Measurements from ENCODE around the gene FMN1. TPM values are rescaled to one million over a fixed set of nuclear protein-coding genes. Genes with fewer than 3 reads are reported as not detected.
A peak's percentile ranks its signal among the peaks of the same experiment; 100 is the strongest.

The FMN1 gene
- total RNA-seq, 1 donor from 2014 or later = 0.02 TPM

DNA sequence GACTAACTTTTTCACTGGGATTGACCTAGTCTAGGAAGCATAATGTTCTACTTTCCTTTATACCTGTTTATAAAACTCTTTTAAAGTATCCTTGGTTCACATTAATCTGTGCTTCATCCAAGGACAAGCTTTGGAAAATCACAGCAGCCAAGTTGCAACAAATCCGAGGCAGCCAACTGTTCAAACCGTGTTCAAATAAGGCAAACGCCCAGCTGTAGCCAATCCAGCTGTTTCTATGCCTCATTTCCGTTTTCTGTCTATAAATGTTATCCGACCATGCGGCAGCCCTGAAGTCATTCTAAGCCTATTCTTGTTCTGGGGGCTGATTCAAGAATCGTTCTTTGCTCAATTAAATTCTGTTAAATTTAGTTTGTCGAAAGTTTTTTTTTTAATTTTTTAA, 78.3 kb downstream of the FMN1 start:
- DNase-seq = no peak
- intact Hi-C loops (cut with micrococcal nuclease) = no loop called here
- no peaks in the 10 kb centered on the region for H3K36me3 Mint-ChIP-seq (ENCODE audit: low read depth)
- H3K4me3 Mint-ChIP-seq = no peak overlapping the region
- H3K9me3 Mint-ChIP-seq = no peaks in the 10 kb centered on the region
- no peaks in the 10 kb centered on the region for H3K4me1 Mint-ChIP-seq
- H3K27me3 Mint-ChIP-seq = peaks cover 17% of the 10 kb centered on the region
- H3K27ac Mint-ChIP-seq = no peak overlapping the region

DNA sequence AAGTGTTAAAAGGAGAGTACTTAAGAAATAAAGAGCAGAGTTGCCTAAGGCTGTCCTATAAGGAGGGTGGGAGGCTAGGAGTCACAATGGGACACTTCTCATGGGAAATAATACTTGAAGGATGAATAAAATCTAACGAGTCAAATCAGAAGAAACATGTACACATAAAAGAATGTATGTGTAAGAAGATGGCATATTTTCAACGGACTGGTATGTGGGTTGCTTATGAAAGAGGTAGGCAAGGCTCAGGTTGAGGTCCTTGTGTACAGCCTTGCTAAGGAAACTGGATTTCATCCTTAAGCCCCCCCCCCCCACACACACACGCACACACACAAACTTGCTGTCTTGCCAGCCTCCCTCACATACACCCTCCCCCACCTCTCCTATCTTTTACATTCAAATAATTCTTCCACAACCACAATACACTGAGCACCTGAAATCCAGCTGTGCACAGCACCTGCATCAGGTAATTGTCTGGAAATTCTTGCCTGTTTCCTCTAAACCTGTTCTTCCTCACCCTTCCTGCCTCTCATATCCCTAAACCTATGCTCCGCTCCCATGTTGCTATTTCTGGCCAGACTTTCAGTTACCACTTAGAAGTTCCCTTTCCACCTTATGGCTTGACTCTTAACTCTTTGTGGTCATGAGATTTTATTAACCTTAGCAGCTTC, 79.2 kb downstream of the FMN1 start:
- no peak for DNase-seq
- Mint-ChIP-seq H3K27me3 (peaks cover 17% of the 10 kb centered on the region), H3K4me3 (no peak overlapping the region), H3K27ac (no peak overlapping the region), H3K36me3 (ENCODE audit: low read depth) (no peaks in the 10 kb centered on the region), H3K4me1 (no peaks in the 10 kb centered on the region), H3K9me3 (no peaks in the 10 kb centered on the region)
- intact Hi-C loops (cut with micrococcal nuclease) = no loop called here

DNA sequence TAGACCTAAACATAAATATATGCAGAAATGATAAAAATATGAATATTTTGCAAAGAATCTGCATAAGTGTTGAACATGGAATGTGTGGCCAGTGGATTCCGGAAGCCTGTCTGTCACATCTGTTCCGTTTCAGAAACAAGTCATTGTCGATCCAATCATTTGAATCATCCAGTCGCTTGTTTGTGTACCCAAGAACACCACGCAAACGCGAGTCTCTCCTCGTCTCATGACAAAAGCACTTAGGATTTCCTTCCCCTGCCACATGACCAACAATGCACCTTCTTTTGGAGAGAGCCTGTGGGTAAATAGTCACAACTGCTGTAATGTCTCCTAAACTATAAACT, 80.2 kb downstream of the FMN1 start:
- H3K4me1 Mint-ChIP-seq = no peaks in the 10 kb centered on the region
- peaks cover 15% of the 10 kb centered on the region for H3K27me3 Mint-ChIP-seq
- H3K27ac Mint-ChIP-seq = no peak overlapping the region
- H3K36me3 Mint-ChIP-seq (ENCODE audit: low read depth) = no peaks in the 10 kb centered on the region
- no peaks in the 10 kb centered on the region for H3K9me3 Mint-ChIP-seq
- H3K4me3 Mint-ChIP-seq = no peak overlapping the region
- DNase-seq = no peak
- intact Hi-C loops (cut with micrococcal nuclease) = no loop called here

DNA sequence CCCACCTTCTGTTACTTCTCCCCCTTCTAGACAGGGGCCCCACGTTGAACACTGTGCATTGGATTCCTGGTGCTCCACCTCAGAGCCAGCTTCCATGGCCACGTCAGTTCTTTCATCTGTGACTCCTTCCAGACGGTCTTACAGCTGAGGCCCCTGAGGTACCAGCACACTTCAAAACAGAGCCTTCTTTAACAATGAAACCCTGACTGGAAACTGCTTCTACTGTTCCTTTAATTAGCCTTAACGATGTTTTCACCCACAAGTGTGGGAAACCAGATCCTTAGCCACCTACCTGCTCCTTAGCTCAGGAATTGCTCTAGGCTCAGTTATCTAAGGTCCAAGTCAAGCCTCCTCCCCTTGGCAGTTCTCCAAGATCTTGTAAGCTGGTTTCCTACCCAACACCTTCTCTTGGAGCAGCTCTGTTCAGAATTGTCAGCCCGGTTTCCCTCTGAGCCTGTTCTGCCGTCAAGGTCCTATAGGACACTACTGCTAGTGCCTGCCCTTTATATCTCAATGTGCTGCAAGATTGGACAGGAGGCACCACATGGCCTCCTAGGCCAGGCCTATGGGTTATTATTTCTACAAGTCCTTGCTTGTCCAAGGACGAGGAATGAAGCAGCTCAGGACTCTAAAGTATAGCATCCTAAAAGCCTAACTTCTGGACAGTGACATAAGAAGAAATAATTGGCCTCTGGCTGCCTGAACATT, 80.7 kb downstream of the FMN1 start:
- DNase-seq = no peak
- H3K27ac Mint-ChIP-seq = no peak overlapping the region
- intact Hi-C loops (cut with micrococcal nuclease) = no loop called here
- H3K9me3 Mint-ChIP-seq = peaks cover under 1% of the 10 kb centered on the region
- no peak overlapping the region for H3K4me3 Mint-ChIP-seq
- H3K4me1 Mint-ChIP-seq = no peaks in the 10 kb centered on the region
- H3K27me3 Mint-ChIP-seq = peaks cover 16% of the 10 kb centered on the region
- no peaks in the 10 kb centered on the region for H3K36me3 Mint-ChIP-seq (ENCODE audit: low read depth)

DNA sequence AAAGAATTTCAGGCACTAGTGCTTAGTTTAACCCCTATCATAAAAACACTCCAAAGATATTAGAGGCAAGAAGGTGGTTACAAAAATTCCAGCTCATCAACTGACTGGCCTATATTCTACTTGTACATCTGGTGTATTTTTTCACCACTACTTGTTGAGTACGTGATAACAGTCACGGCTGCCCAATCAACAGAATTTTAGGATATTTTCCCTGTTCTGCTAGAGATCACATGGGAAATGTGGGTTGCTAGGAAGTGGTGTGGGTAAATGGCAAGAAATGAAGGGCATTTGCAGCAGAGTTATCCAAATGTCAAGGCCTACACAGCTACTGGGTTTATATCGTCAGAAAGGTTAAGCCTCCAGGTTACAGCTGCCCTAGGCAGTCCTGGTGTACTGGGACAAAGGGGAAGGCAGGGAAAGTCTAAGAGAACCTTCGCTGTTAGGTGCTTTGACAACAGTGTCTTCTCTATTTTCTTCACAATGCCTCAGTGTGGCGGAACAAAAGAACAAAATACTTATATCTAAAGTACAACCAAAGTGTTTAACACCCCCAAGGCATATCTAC, 81.9 kb downstream of the FMN1 start:
- no peak for DNase-seq
- Mint-ChIP-seq H3K9me3 (peaks cover 3% of the 10 kb centered on the region), H3K36me3 (ENCODE audit: low read depth) (no peaks in the 10 kb centered on the region), H3K27me3 (peaks cover 18% of the 10 kb centered on the region), H3K4me1 (no peaks in the 10 kb centered on the region), H3K4me3 (no peak overlapping the region), H3K27ac (no peak overlapping the region)
- intact Hi-C loops (cut with micrococcal nuclease) = no loop called here

DNA sequence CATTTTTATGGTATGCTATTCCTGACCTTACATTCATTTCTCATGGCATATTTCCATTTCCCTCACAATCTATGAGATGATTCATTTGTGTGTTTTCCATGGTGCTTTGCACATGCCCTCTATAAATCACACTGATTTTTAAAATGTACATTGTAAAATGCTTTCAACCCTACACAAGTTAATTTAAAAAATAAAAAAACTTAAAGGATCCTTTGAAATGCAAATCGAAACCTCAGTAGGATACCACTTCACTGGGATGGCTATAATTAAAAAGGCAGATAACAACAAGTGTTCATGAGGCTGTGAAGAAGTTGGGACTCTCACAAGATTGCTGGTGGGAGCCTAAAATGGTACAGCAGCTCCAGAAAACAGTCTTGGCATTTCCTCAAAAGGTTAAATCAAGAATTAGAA, 83.5 kb downstream of the FMN1 start:
- Mint-ChIP-seq H3K27me3 (peaks cover 16% of the 10 kb centered on the region), H3K27ac (no peak overlapping the region), H3K36me3 (ENCODE audit: low read depth) (no peaks in the 10 kb centered on the region), H3K9me3 (peaks cover 15% of the 10 kb centered on the region), H3K4me1 (no peaks in the 10 kb centered on the region), H3K4me3 (no peak overlapping the region)
- DNase-seq = no peak
- intact Hi-C loops (cut with micrococcal nuclease) = no loop called here

DNA sequence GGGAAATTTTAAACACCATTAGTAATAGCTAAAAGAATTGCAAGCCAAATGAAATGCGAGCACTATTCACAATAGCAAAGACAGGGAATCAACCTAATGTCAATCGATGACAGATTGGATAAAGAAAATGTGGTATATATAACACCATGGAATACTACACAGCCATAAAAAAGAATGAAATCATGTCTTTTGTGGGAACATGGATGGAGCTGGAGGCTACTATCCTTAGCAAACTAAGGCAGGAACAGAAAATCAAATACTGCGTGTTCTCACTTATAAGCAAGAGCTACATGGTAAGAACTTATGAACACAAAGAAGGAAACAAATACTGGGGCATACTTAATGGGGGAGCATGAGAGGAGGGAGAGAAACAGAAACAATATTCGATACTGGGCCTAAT, 85.2 kb downstream of the FMN1 start:
- intact Hi-C loops (cut with micrococcal nuclease) = no loop called here
- no peak for DNase-seq
- H3K4me1 Mint-ChIP-seq = peaks cover 2% of the 10 kb centered on the region
- H3K27me3 Mint-ChIP-seq = peaks cover 16% of the 10 kb centered on the region
- no peak overlapping the region for H3K27ac Mint-ChIP-seq
- no peaks in the 10 kb centered on the region for H3K36me3 Mint-ChIP-seq (ENCODE audit: low read depth)
- H3K9me3 Mint-ChIP-seq = peaks cover 15% of the 10 kb centered on the region
- H3K4me3 Mint-ChIP-seq = no peak overlapping the region

DNA sequence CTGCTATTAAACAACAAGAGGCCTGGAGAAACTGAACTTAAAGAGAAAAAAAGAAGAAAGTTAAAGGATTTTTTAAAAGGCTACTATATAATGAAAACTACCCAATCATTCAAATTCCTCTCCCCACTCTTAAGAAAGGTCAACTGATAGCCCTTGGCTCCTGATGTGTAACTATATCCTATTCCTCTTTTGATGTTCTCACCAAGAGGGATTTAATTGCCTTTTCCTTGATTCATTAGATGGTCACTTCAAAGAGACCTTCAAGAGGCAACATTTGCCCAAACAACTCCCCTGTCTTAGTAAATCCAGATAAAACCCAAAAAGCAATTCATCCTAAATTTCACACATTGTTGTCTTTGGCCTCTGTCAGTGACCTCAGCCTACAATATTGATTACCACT, 86.0 kb downstream of the FMN1 start:
- intact Hi-C loops (cut with micrococcal nuclease) = no loop called here
- Mint-ChIP-seq H3K36me3 (ENCODE audit: low read depth) (no peaks in the 10 kb centered on the region), H3K27ac (no peak overlapping the region), H3K9me3 (peaks cover 15% of the 10 kb centered on the region), H3K27me3 (peaks cover 16% of the 10 kb centered on the region), H3K4me3 (no peak overlapping the region), H3K4me1 (peaks cover 2% of the 10 kb centered on the region)
- DNase-seq = no peak

DNA sequence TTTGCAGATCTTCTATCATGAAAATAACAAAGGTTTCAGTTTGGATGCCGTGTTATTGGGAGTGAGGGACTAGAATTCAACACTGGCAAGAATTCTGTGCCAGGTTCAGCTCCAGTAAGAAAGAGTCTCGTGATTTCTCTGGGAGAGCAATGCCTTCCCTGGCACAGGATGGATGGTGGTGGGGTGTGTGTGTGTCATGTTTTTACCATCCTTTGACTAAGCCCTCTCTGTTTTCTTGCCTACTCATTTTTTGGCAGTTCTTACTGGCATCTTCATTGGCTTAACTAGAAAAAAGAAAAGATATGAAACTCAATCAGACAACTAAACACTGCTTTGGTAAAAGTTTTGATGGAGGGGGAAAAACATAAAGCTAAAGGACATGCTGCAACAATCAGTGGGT, 86.6 kb downstream of the FMN1 start:
- H3K27ac Mint-ChIP-seq = no peak overlapping the region
- peaks cover 16% of the 10 kb centered on the region for H3K27me3 Mint-ChIP-seq
- intact Hi-C loops (cut with micrococcal nuclease) = no loop called here
- no peak overlapping the region for H3K4me3 Mint-ChIP-seq
- H3K4me1 Mint-ChIP-seq = peaks cover 2% of the 10 kb centered on the region
- no peak for DNase-seq
- H3K36me3 Mint-ChIP-seq (ENCODE audit: low read depth) = no peaks in the 10 kb centered on the region
- peaks cover 15% of the 10 kb centered on the region for H3K9me3 Mint-ChIP-seq

DNA sequence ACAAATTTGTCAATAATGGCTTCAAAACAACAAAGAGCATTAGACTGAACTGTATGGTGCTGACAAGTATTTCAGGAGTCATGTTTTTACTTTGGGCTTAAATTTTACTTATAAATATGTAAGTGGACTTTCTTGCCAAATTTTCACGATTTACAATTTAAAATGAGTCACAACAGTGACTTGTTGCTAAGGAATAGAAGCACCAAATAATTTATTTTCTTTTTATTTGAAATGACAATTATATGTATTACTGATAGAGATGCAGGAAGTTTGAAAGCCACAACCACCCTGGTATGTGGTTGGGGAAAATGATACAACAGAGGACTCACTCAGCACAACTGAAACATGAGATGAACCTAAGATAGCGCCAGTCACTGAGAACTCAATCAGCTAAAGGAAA, 90.3 kb downstream of the FMN1 start:
- H3K4me1 Mint-ChIP-seq = peaks cover 2% of the 10 kb centered on the region
- peak; percentile 65 for DNase-seq
- peaks cover 15% of the 10 kb centered on the region for H3K9me3 Mint-ChIP-seq
- intact Hi-C loops (cut with micrococcal nuclease) = loop anchor here (5.0 kb wide), 1 partner anchor 98 kb away; no protein-coding TSS in a partner anchor
- no peak overlapping the region for H3K27ac Mint-ChIP-seq
- H3K36me3 Mint-ChIP-seq (ENCODE audit: low read depth) = no peaks in the 10 kb centered on the region
- H3K27me3 Mint-ChIP-seq = peaks cover 10% of the 10 kb centered on the region
- no peak overlapping the region for H3K4me3 Mint-ChIP-seq

DNA sequence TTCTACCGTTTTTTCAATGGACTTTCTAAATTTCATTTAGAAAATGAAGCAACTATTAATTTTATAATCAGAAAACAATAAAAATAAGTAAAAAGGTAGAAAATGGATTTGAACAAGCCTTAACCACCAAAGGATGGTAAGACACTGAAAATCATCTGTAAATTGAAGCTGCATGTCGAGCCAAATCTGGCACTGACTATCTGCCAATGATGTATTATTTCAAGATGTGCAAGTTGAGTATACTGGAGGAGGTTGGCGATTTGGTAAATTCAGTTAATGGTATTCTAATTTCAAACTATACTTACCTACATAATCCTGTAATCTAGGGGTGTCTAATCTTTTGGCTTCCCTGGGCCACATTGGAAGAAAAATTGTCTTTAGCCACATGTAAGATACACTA, 93.5 kb downstream of the FMN1 start:
- no peaks in the 10 kb centered on the region for H3K36me3 Mint-ChIP-seq (ENCODE audit: low read depth)
- no peak overlapping the region for H3K4me3 Mint-ChIP-seq
- H3K9me3 Mint-ChIP-seq = no peaks in the 10 kb centered on the region
- peaks cover 4% of the 10 kb centered on the region for H3K4me1 Mint-ChIP-seq
- H3K27ac Mint-ChIP-seq = no peak overlapping the region
- no peaks in the 10 kb centered on the region for H3K27me3 Mint-ChIP-seq
- intact Hi-C loops (cut with micrococcal nuclease) = loop anchor here (5.0 kb wide), 1 partner anchor 101 kb away; no protein-coding TSS in a partner anchor
- no peak for DNase-seq

DNA sequence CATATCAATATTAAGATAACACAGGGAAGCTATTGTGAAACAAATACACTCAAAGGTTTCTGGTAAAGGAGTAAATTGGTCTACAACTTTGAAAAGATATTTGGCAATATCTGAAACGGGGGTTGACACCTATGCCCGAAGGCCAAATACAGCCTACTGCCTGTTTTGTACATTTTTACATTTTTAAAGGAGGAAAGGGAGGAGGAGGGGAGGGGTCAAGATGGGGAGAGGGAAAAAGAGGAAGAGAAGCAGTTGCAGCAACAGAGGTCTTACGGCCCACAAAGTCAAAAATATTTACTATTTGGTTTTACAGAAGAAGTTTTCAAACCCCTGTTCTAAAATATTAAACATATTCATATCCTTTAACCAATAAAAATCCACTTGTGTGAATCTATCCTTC, 94.2 kb downstream of the FMN1 start:
- H3K27ac Mint-ChIP-seq = no peak overlapping the region
- H3K36me3 Mint-ChIP-seq (ENCODE audit: low read depth) = no peaks in the 10 kb centered on the region

DNA sequence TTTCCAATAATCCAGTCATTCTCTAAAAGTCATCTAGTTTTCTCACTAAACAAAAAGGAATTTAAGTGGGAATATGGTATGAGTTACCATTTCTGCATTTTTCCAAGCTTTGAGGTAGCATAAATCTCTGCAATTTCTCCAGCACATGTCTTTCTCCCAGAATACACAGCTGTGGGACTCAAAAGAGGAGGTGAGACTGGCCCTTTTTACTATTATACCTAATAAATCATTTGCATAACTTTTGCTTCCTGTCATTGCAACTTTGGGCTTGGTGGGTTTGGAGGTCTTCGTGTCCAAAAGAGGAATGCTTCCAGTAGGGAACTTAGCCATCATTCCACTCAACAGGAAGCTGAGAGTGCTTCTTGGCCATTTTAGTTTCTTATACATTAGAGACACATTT, 94.8 kb downstream of the FMN1 start:
- Mint-ChIP-seq H3K9me3 (no peaks in the 10 kb centered on the region), H3K36me3 (ENCODE audit: low read depth) (no peaks in the 10 kb centered on the region), H3K27ac (no peak overlapping the region), H3K27me3 (no peaks in the 10 kb centered on the region), H3K4me1 (peaks cover 4% of the 10 kb centered on the region), H3K4me3 (no peak overlapping the region)
- DNase-seq = no peak
- intact Hi-C loops (cut with micrococcal nuclease) = loop anchor here (5.0 kb wide), 1 partner anchor 103 kb away; no protein-coding TSS in a partner anchor

More for the DNA sequence above, 94.2 kb downstream of the FMN1 start:
- DNase-seq = no peak
- Mint-ChIP-seq H3K4me1 (peaks cover 4% of the 10 kb centered on the region), H3K9me3 (no peaks in the 10 kb centered on the region), H3K4me3 (no peak overlapping the region), H3K27me3 (no peaks in the 10 kb centered on the region)
- intact Hi-C loops (cut with micrococcal nuclease) = loop anchor here (5.0 kb wide), 1 partner anchor 102 kb away; no protein-coding TSS in a partner anchor

DNA sequence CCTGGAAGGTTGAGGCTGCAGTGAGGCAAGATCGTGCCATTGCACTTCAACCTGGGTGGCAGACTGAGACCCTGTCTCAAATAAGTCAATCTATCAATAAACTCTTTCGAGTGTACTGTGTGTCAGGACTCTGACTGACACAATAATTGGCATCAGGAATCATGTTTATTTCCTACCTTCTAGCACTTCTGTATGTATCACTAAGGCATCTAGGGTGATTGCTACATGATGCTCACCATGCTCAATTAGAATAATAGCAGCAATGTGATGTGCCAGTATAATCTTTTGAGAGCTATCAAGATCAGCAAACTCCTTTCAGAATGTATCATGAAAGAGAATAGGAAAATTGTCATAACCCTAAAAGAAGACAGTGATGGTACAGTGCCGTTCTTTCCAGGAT, 95.3 kb downstream of the FMN1 start:
- intact Hi-C loops (cut with micrococcal nuclease) = no loop called here
- H3K27ac Mint-ChIP-seq = no peak overlapping the region
- DNase-seq = no peak
- H3K4me1 Mint-ChIP-seq = peaks cover 2% of the 10 kb centered on the region
- H3K27me3 Mint-ChIP-seq = no peaks in the 10 kb centered on the region
- H3K4me3 Mint-ChIP-seq = no peak overlapping the region
- no peaks in the 10 kb centered on the region for H3K9me3 Mint-ChIP-seq
- H3K36me3 Mint-ChIP-seq (ENCODE audit: low read depth) = no peaks in the 10 kb centered on the region

Data from activated CD4-positive, alpha-beta T cell treated with anti-CD3 and anti-CD28 coated beads, Interleukin-2, amount 10 ng/mL, durations not matched to agents 24 days and 14 days (primary cell).